Keratinocyte (primary cell): ENCODE measurements around the gene OLFML2B. TPM values are rescaled to one million over a fixed set of nuclear protein-coding genes. Genes with fewer than 3 reads are reported as not detected.
A peak's percentile ranks its signal among the peaks of the same experiment; 100 is the strongest.

ENCODE experiments used
- DNase-seq: peaks from one replicate; pipeline ENCODE4 v3.0.0-alpha.2; 2011; ENCODE audit warnings: low read depth, missing footprints, low spot score
- FAIRE-seq: peaks from 2 replicates; lab custom pipeline; 2011; peaks lifted over from hg19 to GRCh38; lab: Jason Lieb, UNC
- H2AFZ ChIP-seq: 2 replicates; pipeline ENCODE4 v1.6.0; 2012; ENCODE audit warnings: low read length, control low read depth, inconsistent platforms; ENCODE audit not compliant: control insufficient read depth
- H3K27ac ChIP-seq: 2 replicates; pipeline ENCODE4 v1.5.1; 2011; ENCODE audit warnings: low read length; ENCODE audit not compliant: control insufficient read depth, insufficient read depth
- H3K27me3 ChIP-seq: 3 replicates; pipeline ENCODE4 v1.6.0; 2011; ENCODE audit warnings: low read length; ENCODE audit not compliant: control insufficient read depth, insufficient read depth; ENCODE audit errors: extremely low read depth
- H3K36me3 ChIP-seq, 2 experiments: 2 replicates in 1 of 2; 3 replicates in 1 of 2; pipeline ENCODE4 v1.5.1; 2011; ENCODE audit warnings: low read length in 2 of 2, mild to moderate bottlenecking in 1 of 2; ENCODE audit not compliant: control insufficient read depth in 2 of 2, insufficient read depth in 2 of 2; ENCODE audit errors: extremely low read depth in 1 of 2
- H3K4me1 ChIP-seq: 3 replicates; pipeline ENCODE4 v1.5.1; 2011; ENCODE audit warnings: low read length; ENCODE audit not compliant: control insufficient read depth, insufficient read depth; ENCODE audit errors: extremely low read depth
- H3K4me2 ChIP-seq: 3 replicates; pipeline ENCODE4 v1.6.0; 2011; ENCODE audit warnings: low read depth, low read length; ENCODE audit not compliant: control insufficient read depth, insufficient read depth; ENCODE audit errors: extremely low read depth
- H3K4me3 ChIP-seq, 3 experiments: fragments of 200-600 bp in 1 of 3; sonication (generic) in 1 of 3; 2 replicates in 2 of 3; 3 replicates in 1 of 3; pipeline ENCODE4 v1.5.1; 2011 to 2016; ENCODE audit warnings: low read length in 3 of 3, mild to moderate bottlenecking in 3 of 3, control low read depth in 2 of 3, inconsistent platforms in 1 of 3, low read depth in 1 of 3, mixed read lengths in 1 of 3, mixed run types in 1 of 3, moderate library complexity in 1 of 3; ENCODE audit not compliant: control insufficient read depth in 2 of 3, insufficient read depth in 2 of 3; ENCODE audit errors: extremely low read depth in 1 of 3
- H3K79me2 ChIP-seq: 2 replicates; pipeline ENCODE4 v1.6.0; 2012; ENCODE audit warnings: low read length; ENCODE audit not compliant: control insufficient read depth, insufficient read depth
- H3K9ac ChIP-seq: 3 replicates; pipeline ENCODE4 v1.6.0; 2011; ENCODE audit warnings: low read length; ENCODE audit not compliant: control insufficient read depth, insufficient read depth; ENCODE audit errors: extremely low read depth
- H3K9me1 ChIP-seq: 3 replicates; pipeline ENCODE4 v1.6.0; 2011; ENCODE audit warnings: low read length; ENCODE audit not compliant: control insufficient read depth, insufficient read depth; ENCODE audit errors: extremely low read depth
- H3K9me3 ChIP-seq: 2 replicates; pipeline ENCODE4 v1.5.1; 2012; ENCODE audit warnings: low read depth, low read length; ENCODE audit not compliant: control insufficient read depth
- H4K20me1 ChIP-seq: 3 replicates; pipeline ENCODE4 v1.6.0; 2011; ENCODE audit warnings: low read length; ENCODE audit not compliant: control insufficient read depth, insufficient read depth; ENCODE audit errors: extremely low read depth
- EZH2 ChIP-seq: IDR thresholded peaks from one replicate; pipeline ENCODE4 v1.6.1; 2012; ENCODE audit warnings: inconsistent platforms, mild to moderate bottlenecking, low read length, moderate library complexity
- dilution Hi-C: fragments of 300-500 bp; cut with MboI; formaldehyde crosslinking; loops from one replicate; pipeline ENCODE4 v1.7.0; 2020; ENCODE audit warnings: low sequenced_read_pairs; ENCODE audit not compliant: extremely low pct_ligation_motif_present
- polyA plus RNA-seq, 5 experiments: library from polyadenylated mRNA; depleted of rRNA in 3 of 5; stranded (reverse) in 3 of 5; stranded (forward) in 1 of 5; unstranded in 1 of 5; fragments of >200 nt; gene quantifications; 1 replicate in 1 of 5; 2 replicates in 3 of 5; 3 replicates in 1 of 5; pipeline versions ENCODE4 v1.2.1 to v1.2.3, GENCODE V29; 2011 to 2012; ENCODE audit warnings: missing spikeins in 2 of 5, low read depth in 1 of 5, low replicate concordance in 1 of 5
- TF ChIP-seq, protein P1 (sequence below), 3 experiments: IDR thresholded peaks in 1 of 3; conservative IDR thresholded peaks in 1 of 3; optimal IDR thresholded peaks in 1 of 3; 2 replicates in 2 of 3; 3 replicates in 1 of 3; pipeline versions ENCODE3 to v1.5.1; 2011; ENCODE audit warnings: low read length in 3 of 3, mild to moderate bottlenecking in 3 of 3, moderate library complexity in 2 of 3, control low read depth in 1 of 3, inconsistent platforms in 1 of 3; ENCODE audit not compliant: insufficient read depth in 2 of 3; ENCODE audit errors: extremely low read depth in 1 of 3

OLFML2B gene
- polyA plus RNA-seq, 1 donor (not counting 4 experiments of a cell fraction or from before 2014, with no cell fraction given), result not detected

DNA sequence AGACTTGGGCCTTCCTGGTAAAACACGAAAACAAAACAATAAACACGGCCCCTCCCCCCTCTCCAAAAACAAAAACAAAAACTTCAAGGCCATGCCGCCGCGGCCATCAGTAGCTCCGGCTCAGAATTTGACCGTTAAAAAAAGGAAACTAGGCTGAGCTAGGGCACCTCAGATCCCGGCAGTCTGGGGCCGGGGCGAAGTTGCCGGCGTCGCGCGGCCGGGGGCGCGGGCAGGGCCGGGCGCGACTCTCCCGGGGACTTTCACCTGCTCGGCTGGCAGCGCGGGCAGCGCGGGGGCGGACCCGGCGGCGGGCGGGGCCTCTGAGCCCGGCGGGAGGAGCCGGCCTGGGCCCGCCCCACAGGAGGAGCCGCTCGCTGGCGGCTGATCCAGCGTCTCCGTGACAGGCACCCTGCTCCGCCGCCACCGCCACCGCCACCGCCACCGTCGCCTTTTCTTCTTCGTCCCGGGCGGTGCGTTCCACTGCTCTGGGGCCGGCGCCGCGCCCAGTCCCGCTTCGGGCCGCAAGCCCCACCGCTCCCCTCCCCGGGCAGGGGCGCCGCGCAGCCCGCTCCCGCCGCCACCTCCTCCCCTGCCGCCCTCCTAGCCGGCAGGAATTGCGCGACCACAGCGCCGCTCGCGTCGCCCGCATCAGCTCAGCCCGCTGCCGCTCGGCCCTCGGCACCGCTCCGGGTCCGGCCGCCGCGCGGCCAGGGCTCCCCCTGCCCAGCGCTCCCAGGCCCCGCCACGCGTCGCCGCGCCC lies 45.8 kb upstream of the OLFML2B start, which contains the start of gene NOS1AP:
TSS of gene NOS1AP (plus strand) at position 358 of the 760 bp plus-strand sequence. CDS start 487 bp downstream, outside the sequence.
- Histone ChIP-seq H3K79me2 (no peaks in the 10 kb centered on the region), H3K4me2 (peak within 1 kb of the TSS; percentile 77), H3K9me1 (no peaks in the 10 kb centered on the region), H3K27ac (no peak within 1 kb of the TSS), H2AFZ (peak within 1 kb of the TSS; percentile 40), H4K20me1 (no peaks in the 10 kb centered on the region), H3K4me1 (peaks cover 7% of the 10 kb centered on the region), H3K4me3 (peak within 1 kb of the TSS; percentile 39 to 60 (median 59)), H3K36me3 (no peaks in the 10 kb centered on the region), H3K27me3 (peaks cover 24% of the 10 kb centered on the region), H3K9ac (no peak within 1 kb of the TSS), H3K9me3 (no peaks in the 10 kb centered on the region)
- dilution Hi-C loops, result no loop called here
- no peak for DNase-seq
- no peak for TF ChIP-seq EZH2
- TF ChIP-seq, protein P1, sequence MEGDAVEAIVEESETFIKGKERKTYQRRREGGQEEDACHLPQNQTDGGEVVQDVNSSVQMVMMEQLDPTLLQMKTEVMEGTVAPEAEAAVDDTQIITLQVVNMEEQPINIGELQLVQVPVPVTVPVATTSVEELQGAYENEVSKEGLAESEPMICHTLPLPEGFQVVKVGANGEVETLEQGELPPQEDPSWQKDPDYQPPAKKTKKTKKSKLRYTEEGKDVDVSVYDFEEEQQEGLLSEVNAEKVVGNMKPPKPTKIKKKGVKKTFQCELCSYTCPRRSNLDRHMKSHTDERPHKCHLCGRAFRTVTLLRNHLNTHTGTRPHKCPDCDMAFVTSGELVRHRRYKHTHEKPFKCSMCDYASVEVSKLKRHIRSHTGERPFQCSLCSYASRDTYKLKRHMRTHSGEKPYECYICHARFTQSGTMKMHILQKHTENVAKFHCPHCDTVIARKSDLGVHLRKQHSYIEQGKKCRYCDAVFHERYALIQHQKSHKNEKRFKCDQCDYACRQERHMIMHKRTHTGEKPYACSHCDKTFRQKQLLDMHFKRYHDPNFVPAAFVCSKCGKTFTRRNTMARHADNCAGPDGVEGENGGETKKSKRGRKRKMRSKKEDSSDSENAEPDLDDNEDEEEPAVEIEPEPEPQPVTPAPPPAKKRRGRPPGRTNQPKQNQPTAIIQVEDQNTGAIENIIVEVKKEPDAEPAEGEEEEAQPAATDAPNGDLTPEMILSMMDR (optimal IDR thresholded peaks at IDR 0.05 in 1 of 3, IDR thresholded peaks at IDR 0.05 in 1 of 3, conservative IDR thresholded peaks at IDR 0.05 in 1 of 3; ENCODE audit: extremely low read depth in 1 of 3, insufficient read depth in 2 of 3, low read length in 3 of 3), result no peak
- no peak for FAIRE-seq

DNA sequence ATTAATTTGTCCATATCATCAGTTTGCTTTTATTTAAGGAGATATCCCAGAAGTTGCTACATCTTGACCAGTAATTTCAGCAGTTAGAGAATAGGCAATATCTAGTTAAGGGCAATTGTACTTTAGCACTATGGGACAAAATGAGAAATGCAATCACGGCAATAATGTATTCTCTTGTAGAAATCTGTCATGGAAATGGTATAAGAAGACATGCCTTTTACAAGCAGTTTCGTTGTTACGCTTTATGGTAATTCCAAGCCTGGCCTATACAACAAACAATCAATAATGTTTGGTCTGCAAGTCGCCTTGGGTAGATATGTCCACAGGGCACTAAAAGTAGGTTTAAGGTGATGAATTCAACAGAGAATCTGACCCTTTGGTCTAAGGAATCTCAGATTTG lies 44.6 kb upstream of the OLFML2B start:
- Histone ChIP-seq H3K4me2 (no peak overlapping the region), H3K9ac (no peak overlapping the region), H3K27ac (no peak overlapping the region), H3K9me1 (no peaks in the 10 kb centered on the region), H3K27me3 (peaks cover 24% of the 10 kb centered on the region), H3K4me3 (no peak overlapping the region), H3K79me2 (no peaks in the 10 kb centered on the region), H3K9me3 (no peaks in the 10 kb centered on the region), H3K4me1 (peaks cover 7% of the 10 kb centered on the region), H2AFZ (no peak overlapping the region), H4K20me1 (no peaks in the 10 kb centered on the region), H3K36me3 (no peaks in the 10 kb centered on the region)
- DNase-seq (no peak), FAIRE-seq (no peak)
- dilution Hi-C loops, result no loop called here
- TF ChIP-seq, protein P1 (optimal IDR thresholded peaks at IDR 0.05 in 1 of 3, IDR thresholded peaks at IDR 0.05 in 1 of 3, conservative IDR thresholded peaks at IDR 0.05 in 1 of 3; ENCODE audit: extremely low read depth in 1 of 3, insufficient read depth in 2 of 3, low read length in 3 of 3), result no peak
- TF ChIP-seq EZH2, result no peak
